ENCODE measurements around the gene TCEANC2.

Gene TCEANC2

DNA sequence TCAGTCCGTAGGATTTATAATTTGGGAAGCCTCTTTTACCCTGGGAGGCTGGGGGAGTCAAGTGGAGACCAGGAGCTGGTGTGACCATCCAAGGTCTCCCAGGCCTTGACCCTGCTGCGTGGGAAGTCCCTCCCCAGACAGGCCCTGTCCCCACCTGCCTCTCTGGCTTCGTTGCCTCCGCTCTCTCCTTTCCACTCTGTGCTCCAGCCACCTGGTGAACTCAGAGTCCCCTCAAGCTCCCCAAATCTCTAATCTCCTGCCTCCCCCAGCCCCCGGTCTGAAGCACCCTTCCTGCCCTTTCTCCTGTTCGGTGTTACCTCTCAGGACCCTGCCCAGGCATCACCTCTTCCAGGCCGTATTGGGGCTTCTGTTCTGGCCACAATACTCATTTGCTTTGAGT is 71.5 kb downstream of the TCEANC2 start:
- ATAC-seq: no peak
- H3K9me3 Mint-ChIP-seq: no peaks in the 10 kb centered on the region
- H3K36me3 Mint-ChIP-seq: no peaks in the 10 kb centered on the region
- no peak for DNase-seq (ENCODE audit: low spot score in 2 of 2)
- no peak overlapping the region for H3K4me3 Mint-ChIP-seq
- no peak overlapping the region for H3K27ac Mint-ChIP-seq
- peaks cover 9% of the 10 kb centered on the region for H3K4me1 Mint-ChIP-seq

DNA sequence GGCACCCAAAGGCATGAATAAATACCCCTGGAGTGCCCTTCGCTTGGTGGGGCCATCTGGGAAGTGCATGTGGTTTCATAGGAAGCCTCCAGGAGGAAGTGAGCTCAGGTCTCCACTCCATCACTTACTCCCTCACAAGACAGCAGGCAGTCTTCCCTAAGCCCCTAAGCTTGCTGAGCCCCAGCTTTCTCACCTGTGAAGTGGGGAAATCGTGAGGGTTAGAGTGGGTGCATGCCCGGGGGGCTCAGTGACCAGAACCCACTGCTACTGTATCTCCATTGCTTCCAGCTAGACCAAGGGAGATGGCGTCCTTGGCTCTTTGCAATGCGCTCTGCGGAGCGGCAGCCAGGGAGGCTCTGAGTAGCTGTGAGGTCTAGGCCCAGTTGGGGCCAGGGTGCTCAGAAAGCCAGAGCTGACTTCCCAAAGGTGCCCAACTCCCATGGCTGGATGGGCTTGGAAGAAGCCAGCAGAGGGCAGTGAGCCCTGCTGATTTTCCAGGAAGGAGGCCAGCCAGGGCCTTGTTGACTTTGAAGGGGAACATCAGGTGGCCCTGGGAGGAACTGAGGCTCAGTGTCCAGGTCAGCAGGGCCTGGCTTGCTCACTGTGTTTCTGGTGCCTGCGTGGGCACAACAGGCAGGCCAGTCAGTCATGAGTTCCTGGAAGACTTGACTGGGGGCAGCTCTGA is 72.1 kb downstream of the TCEANC2 start:
- no peak overlapping the region for H3K27ac Mint-ChIP-seq

DNA sequence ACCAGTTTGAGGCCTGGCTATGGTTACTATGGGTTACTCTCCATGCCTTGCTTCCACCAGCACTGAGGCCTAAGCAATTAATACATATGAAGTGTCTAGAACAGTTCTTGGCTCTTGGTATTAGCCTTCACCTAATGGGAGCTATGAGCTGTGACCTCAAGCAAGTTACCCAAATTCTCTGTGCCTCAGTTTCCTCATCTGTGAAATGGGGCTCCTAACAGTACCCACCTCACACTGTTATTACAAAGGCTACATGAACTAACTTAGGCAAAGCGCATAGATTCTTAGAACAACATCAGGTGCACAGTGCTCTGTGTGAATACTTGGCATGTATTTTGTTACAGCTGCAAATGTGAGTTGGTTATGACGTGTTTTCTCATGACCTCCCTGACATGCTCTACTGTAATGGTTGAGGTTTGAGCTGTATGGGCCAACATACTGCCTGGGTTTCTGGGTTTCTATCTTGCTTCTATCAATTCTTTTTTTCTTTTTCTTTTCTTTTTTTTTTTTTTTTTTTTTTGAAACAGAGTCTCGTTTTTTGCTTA is 72.9 kb downstream of the TCEANC2 start:
- ATAC-seq: no peak
- Mint-ChIP-seq H3K9me3 (no peaks in the 10 kb centered on the region), H3K27ac (no peak overlapping the region)

More for the DNA sequence above, 72.1 kb downstream of the TCEANC2 start:
- H3K9me3 Mint-ChIP-seq: no peaks in the 10 kb centered on the region
- no peak for DNase-seq (ENCODE audit: low spot score in 2 of 2)
- ATAC-seq: no peak
- H3K4me3 Mint-ChIP-seq: no peak overlapping the region
- no peaks in the 10 kb centered on the region for H3K36me3 Mint-ChIP-seq
- H3K4me1 Mint-ChIP-seq: peaks cover 9% of the 10 kb centered on the region

DNA sequence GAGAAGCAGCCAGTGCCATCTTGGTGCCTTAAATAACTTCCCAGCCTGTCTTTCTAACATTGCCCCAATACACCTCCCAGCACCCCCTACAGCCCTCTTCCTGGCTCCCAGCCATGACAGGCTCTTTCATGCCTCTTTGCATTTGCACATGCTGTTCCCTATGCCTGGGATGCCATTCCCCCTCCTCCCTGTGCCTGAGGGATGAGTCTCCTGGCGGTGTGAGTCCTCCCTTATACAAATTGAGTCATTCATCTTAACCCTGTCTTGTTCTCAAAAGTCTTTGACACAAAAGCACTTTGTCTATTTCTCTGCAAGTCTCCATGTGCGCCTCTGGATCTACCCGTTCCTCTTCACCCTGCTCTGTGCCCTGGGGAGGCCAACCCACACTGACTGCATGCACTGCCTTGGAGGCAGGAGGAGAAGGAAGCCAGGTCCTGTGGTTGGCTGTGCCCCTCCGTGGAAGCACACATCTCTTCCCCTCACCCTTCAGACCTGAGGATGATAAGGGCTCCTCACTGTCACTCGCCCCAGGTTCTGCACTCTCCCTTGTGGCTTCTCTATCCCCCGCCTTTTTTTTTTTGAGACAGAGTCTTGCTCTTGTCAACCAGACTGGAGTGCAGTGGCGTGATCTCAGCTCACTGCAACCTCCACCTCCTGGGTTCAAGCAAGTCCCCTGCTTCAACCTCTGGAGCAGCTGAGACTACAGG is 74.3 kb downstream of the TCEANC2 start:
- H3K27ac Mint-ChIP-seq: no peak overlapping the region
- no peaks in the 10 kb centered on the region for H3K9me3 Mint-ChIP-seq
- DNase-seq (ENCODE audit: low spot score in 2 of 2): no peak
- no peaks in the 10 kb centered on the region for H3K36me3 Mint-ChIP-seq
- no peak overlapping the region for H3K4me3 Mint-ChIP-seq
- H3K4me1 Mint-ChIP-seq: no peaks in the 10 kb centered on the region
- ATAC-seq: no peak

More for the DNA sequence above, 72.9 kb downstream of the TCEANC2 start:
- no peak for DNase-seq (ENCODE audit: low spot score in 2 of 2)
- H3K4me1 Mint-ChIP-seq: peaks cover 8% of the 10 kb centered on the region
- H3K36me3 Mint-ChIP-seq: no peaks in the 10 kb centered on the region
- H3K4me3 Mint-ChIP-seq: no peak overlapping the region

DNA sequence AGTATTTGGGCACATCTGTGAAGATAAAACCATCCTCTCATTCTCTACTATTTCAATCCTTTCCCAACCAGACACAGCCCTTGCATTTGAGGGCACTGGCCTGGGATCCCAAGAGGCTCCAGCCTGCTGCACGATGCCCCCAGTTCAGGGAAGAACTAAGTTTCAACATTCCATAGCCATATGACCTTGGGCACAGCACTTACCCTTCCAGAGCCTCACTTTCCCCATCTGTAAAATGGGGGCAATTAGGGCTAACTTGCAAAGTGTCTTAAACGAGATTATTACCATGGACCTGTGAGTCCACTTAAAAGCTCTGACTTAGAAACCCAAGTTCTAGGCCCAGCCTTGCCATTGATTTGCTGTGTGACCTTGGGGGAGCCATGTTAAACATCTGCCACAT is 76.5 kb downstream of the TCEANC2 start:
- H3K27ac Mint-ChIP-seq: no peak overlapping the region
- H3K4me1 Mint-ChIP-seq: no peaks in the 10 kb centered on the region
- ATAC-seq (no peak), DNase-seq (ENCODE audit: low spot score in 2 of 2) (no peak)
- no peak overlapping the region for H3K4me3 Mint-ChIP-seq
- H3K9me3 Mint-ChIP-seq: no peaks in the 10 kb centered on the region
- no peaks in the 10 kb centered on the region for H3K36me3 Mint-ChIP-seq

DNA sequence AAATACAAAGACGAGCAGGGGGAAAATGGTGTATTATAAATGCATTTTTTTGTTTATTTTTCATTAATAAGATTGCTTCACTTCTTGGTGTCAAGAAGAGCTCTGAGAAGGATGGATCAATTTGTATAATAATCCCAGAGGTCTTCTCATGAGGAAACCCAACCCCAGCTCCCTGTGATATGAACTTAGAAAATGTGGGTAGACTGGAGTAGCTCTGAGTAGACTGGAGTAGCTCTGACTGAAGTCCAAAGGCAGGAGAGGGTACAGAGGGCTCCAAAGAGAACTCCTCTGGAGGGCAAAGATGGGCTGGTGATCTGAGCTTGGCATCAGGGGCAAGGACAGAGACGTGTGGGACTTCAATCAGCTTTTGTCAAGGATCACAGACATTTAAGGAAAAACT is 78.0 kb downstream of the TCEANC2 start:
- Mint-ChIP-seq H3K4me3 (no peak overlapping the region), H3K27ac (no peak overlapping the region), H3K36me3 (no peaks in the 10 kb centered on the region), H3K9me3 (no peaks in the 10 kb centered on the region), H3K4me1 (no peaks in the 10 kb centered on the region)
- no peak for ATAC-seq
- DNase-seq (ENCODE audit: low spot score in 2 of 2): no peak

DNA sequence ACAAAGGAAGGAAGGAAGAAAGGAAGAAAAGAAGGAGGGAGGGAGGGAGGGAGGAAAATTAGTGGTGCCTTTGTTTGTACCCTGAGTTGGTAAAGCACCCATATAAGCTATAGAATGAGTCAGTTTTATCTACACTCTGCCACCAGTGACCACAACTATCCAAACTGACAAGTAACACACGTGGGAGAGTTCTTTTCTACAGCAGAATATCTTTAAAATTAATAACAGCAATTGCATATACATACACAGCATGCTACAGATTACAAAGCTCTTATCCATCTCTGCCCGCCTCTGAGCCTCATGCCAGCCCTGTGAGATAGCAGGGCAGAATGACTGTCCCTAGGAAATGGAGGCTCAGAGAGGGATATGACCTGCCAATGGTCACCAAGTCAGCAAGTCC is 79.1 kb downstream of the TCEANC2 start:
- ATAC-seq (no peak), DNase-seq (ENCODE audit: low spot score in 2 of 2) (no peak)
- no peak overlapping the region for H3K27ac Mint-ChIP-seq
- H3K4me3 Mint-ChIP-seq: no peak overlapping the region
- H3K36me3 Mint-ChIP-seq: no peaks in the 10 kb centered on the region
- no peaks in the 10 kb centered on the region for H3K9me3 Mint-ChIP-seq
- H3K4me1 Mint-ChIP-seq: no peaks in the 10 kb centered on the region

DNA sequence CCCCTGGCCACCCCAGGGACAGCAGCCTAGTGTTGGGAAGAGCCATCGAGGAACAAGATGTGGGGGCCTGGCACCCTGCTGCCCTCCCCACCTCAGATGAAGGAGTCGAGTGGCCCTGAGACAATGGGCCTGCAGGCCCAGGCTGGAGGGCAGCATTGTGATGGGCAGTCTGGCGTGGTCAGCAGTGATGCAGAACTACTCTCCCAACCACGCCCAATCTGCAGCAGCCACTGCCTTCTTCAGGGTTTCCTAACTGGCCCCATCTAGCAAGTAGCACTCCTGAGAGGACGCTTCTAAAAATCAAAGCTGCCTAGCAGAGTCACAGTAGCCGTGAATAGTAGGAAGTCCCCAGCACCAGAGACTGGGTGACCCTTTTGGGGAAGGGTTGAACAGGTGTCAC is 80.9 kb downstream of the TCEANC2 start:
- Mint-ChIP-seq H3K27ac (no peak overlapping the region), H3K36me3 (no peaks in the 10 kb centered on the region), H3K9me3 (no peaks in the 10 kb centered on the region), H3K4me3 (no peak overlapping the region), H3K4me1 (no peaks in the 10 kb centered on the region)
- DNase-seq (ENCODE audit: low spot score in 2 of 2) (no peak), ATAC-seq (no peak)

DNA sequence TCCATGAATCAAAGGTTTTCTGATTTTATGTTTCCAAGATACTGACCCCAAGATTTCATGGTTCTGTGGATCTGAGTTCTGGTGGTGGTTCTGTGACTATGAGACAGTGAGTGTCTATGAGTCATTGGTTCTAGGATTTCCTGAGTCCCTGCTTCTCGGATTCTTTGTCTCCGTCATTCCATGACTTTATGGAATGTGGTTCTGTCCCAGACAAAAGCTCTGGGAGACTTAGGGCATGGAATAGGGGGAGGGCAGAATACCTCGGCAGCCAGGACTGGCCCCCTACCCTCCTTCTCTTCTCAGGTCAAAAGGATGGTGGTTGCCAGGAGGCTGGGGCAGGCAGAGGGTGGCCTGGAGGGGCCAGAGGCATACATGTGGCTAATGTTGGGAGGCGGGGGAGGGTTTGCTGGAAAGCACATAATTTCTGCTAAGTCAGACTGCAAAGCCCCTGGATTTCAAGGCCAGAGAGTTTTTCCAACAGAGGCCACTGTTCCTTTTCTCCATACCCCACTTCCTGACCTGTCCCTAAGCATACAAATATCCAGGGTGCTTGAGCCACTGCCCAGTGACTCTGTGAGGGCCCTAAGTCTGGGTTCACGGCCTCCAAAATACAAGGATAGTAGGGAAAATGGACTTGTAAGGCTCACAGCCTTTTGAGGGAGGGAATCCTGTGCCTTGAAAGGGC is 82.2 kb downstream of the TCEANC2 start:
- no peak for DNase-seq (ENCODE audit: low spot score in 2 of 2)
- ATAC-seq: no peak
- H3K36me3 Mint-ChIP-seq: no peaks in the 10 kb centered on the region
- peak overlapping the region; percentile 40 for H3K27ac Mint-ChIP-seq
- H3K9me3 Mint-ChIP-seq: no peaks in the 10 kb centered on the region
- no peaks in the 10 kb centered on the region for H3K4me1 Mint-ChIP-seq
- no peak overlapping the region for H3K4me3 Mint-ChIP-seq

DNA sequence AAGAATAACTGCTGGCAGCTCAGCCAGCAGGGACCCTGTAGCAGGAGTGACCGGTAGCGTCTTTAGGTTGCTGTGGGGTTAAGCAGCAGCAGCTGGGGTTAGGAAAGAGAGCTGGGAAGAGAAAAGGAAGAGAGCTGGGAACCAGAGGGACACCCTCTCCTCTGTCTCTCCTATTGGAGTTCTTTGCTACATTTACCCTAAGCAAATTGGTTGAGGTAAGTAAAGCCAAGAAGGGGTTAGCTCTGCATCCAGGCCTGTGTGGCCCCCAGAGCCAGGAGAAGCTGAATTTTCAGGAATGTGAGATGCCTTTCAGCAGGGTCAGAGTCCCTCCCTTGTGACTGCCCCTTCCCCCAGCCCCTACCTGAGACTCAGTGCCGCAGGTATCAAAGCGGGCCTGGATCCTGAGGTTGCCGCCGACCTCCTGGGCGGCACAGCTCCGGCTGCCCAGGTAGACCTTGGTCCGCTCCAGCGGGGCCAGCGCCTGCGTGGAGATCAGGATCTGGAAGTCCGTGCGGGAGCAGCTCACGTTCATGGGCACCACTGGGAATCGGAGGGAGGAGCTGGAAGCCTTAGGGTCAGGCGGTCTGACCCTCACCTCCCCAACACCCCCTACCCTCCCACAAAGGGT is 83.0 kb downstream of the TCEANC2 start:
- no peak for ATAC-seq
- Mint-ChIP-seq H3K4me1 (no peaks in the 10 kb centered on the region), H3K36me3 (no peaks in the 10 kb centered on the region), H3K9me3 (no peaks in the 10 kb centered on the region), H3K4me3 (no peak overlapping the region), H3K27ac (peak overlapping the region; percentile 40)
- DNase-seq (ENCODE audit: low spot score in 2 of 2): no peak

DNA sequence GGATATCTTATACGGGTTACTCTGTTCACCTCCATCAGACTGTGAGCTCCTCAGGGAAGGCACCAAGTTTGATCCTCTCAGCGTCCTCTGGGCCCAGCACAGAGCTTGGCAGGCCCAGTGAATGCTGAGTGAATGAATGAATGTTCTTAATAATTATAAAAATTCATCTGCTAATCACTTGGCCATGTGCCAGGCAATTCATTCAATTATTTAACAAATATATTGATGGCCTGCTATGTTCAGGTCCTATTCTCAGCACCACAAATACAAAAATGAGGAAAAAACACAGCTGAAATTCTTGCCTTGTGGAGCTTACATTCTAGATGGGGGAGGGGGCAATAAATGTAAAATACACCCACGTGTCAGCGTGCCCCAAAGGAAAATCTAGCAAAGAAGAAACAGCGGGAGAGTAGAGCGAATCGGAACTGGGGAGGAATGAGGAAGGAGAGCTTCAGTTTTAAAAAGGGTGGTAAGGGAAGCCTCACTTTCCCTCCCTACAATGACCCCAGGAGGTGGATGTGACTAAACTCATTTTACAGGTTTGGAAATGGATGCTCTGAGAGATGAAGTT is 83.6 kb downstream of the TCEANC2 start:
- Mint-ChIP-seq H3K4me1 (no peaks in the 10 kb centered on the region), H3K36me3 (no peaks in the 10 kb centered on the region), H3K9me3 (no peaks in the 10 kb centered on the region), H3K27ac (no peak overlapping the region), H3K4me3 (no peak overlapping the region)
- DNase-seq (ENCODE audit: low spot score in 2 of 2) (no peak), ATAC-seq (no peak)

DNA sequence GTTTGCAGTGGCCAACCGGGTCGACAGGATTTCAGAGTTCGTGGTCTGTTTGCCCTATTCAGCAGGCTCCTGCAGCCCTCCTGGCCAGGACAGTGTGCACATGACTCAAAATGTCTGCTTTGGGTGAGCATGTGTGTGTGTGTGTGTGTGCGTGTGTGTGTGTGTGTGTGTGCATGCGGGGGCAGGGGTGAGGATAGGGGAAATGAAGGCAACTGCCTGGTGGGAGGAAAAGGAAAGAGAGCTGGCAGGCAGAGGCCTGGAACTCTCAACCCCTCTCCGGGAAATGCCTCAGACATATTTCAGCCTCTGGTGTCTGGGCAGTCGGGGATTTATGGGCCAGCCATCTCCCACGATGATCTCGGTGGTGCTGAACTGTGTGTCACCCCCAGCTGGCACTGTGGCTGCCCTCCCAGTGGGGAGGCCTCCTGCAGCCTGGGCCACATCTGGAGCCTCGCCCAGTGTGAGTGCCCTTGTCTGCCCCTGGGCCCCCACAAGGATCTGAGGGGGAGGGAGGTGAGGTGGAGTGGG is 84.2 kb downstream of the TCEANC2 start:
- H3K27ac Mint-ChIP-seq: no peak overlapping the region
- no peak for DNase-seq (ENCODE audit: low spot score in 2 of 2)
- no peak for ATAC-seq
- no peaks in the 10 kb centered on the region for H3K4me1 Mint-ChIP-seq
- no peak overlapping the region for H3K4me3 Mint-ChIP-seq
- H3K9me3 Mint-ChIP-seq: no peaks in the 10 kb centered on the region
- no peaks in the 10 kb centered on the region for H3K36me3 Mint-ChIP-seq

DNA sequence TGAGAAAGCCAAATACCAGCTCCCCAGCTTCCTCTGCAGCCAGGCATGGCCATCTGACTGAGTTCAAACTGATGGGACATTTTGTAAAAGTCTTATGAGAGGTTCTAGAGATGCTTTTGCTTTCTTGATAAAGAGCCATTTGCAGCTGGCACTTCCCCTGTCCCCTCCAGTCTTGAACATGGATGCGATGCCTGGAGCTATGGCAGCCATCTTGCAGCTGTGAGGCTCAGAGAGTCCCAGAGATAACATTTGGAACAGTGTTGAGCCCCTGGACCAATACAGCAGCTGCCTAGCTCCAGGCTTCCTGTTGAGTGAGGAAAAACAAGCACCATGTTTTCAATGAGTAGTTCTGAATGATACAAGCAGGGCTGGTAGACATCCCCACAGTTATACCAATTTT is 85.6 kb downstream of the TCEANC2 start:
- no peak for DNase-seq (ENCODE audit: low spot score in 2 of 2)
- no peak overlapping the region for H3K27ac Mint-ChIP-seq
- H3K4me3 Mint-ChIP-seq: no peak overlapping the region
- no peaks in the 10 kb centered on the region for H3K9me3 Mint-ChIP-seq
- H3K36me3 Mint-ChIP-seq: no peaks in the 10 kb centered on the region
- ATAC-seq: no peak
- no peaks in the 10 kb centered on the region for H3K4me1 Mint-ChIP-seq

DNA sequence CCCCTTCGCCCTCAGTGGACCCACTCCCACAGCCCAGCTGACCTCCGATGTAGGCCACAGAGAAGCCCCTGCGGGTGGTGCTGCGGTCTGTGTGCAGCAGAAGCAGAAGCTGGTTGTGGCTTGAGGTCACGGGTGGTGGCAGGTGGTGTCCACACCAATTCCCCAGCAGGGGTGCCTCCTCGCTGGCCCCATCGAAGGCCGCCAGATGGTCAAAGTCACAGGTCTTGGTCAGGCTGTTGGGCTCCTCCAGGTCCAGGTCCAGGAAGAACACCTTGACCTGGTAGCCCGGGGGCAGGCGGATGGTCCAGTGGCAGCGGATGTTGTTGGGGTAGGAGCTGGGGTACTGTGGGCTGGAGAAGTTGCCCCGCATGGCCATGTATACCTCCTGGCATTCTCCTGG is 86.3 kb downstream of the TCEANC2 start:
- no peaks in the 10 kb centered on the region for H3K9me3 Mint-ChIP-seq
- DNase-seq (ENCODE audit: low spot score in 2 of 2) (no peak), ATAC-seq (no peak)
- H3K4me1 Mint-ChIP-seq: no peaks in the 10 kb centered on the region
- H3K27ac Mint-ChIP-seq: no peak overlapping the region
- H3K4me3 Mint-ChIP-seq: no peak overlapping the region
- no peaks in the 10 kb centered on the region for H3K36me3 Mint-ChIP-seq

All from stimulated activated effector memory CD8-positive, alpha-beta T cell treated with anti-CD3 and anti-CD28 coated beads, Interleukin-12 subunit alpha, Interleukin-12 subunit beta, amount 100 ng/mL, for 72 hours (primary cell).